GM12872 (cell line): Measurements from ENCODE around the gene LMX1B.

Source experiments
- CTCF ChIP-seq: IDR thresholded peaks from 3 replicates; pipeline ENCODE4 v1.5.1; 2011; ENCODE audit warnings: low read depth, mild to moderate bottlenecking, low read length, moderate library complexity; ENCODE audit not compliant: insufficient read depth

LMX1B gene

GRCh38 chr9:126723807-126724172, 110.1 kb downstream of the LMX1B start:
- no peak for TF ChIP-seq CTCF

DNA sequence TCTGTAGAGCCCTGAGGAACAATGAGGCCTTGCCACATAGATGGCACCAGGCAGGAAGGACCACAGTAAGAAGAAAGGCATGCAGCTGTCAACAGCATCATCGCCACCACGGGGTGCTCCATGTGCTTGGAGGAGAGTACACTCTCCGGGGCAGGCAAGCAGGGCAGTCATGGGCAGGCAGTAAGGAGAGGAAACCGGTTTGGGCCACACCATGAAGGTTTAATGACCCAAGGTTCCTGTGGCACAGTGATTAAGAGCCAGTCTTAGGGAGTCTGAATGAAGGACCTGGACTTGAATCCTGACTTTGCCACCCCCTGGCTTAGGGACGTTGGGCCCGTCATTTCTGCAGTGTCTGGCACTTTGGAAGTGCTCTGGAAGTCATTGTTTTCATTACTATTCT, 110.5 kb downstream of the LMX1B start:
- no peak for TF ChIP-seq CTCF

DNA sequence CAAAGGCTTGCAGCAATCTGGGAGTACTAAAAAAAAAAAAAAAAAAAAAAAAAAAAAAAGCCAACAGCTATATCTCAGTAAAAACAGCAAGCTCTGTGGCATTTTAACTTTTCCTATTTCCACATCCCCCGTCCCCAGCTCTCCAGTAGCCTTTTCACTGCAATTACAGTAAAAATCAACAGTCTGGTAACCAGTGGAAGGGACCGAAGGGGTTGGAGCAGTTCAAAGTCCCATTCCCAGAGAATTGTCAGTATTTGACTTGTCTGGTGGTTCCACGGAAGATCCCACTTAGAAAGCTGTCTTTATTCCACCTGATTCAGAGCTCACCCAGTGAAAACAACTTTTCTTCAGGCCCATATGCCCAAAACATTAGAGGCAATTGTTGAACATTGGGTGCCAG, 119.3 kb downstream of the LMX1B start:
- no peak for TF ChIP-seq CTCF

DNA sequence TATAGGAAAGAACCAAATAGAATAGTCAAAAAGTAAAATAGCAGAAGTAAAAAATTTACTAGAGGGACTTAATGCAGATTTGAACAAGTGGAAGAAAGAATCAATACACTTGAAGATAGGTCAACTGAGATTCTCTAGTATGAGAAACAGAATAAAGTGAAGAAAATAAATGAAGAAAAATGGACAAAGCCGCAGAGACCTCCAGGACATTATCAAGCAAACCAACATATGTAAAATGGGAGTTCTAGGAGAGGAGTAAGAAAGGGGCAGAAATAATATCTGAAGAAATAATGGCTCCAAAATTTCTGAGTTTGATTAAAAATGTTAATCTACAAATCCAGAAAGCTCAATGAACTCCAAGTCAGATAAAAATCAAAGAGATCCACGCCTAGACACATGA, 121.1 kb downstream of the LMX1B start:
- TF ChIP-seq CTCF: no peak

DNA sequence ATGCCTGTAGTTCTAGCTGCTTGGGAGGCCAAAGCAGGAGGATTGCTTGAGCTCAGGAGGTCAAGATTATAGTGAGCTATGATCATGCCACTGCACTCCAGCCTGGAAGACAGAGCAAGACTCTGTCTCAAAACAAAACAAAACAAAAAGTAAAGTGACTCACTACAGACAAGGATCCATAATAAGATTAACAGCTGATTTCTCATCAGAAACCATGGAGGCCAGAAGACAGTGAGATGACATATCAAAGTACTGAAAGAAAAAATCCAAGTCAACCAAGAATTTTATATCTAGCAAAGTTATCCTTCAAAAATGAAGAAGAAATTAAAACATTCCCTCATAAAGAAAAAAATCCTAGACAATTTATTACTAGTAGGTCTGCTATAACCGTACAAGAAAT, 121.8 kb downstream of the LMX1B start:
- no peak for TF ChIP-seq CTCF

DNA sequence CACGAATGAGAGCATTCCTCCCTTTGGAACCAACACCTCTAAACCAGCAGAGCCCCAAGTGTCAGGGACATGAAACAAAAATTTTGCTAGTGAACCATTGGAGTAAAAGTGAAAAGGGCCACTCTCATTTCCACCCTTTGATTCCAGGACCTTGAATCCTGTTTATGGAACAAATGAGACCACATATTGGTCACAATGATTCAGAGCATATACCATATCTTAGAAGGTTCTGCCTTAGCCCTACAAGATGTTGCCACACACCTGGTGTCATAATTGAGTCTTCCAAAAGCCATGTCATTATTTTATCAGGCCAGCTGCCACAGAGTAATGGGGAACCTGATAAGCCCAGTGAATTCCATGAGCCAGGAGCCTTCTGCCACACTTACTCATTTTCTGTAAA, 124.8 kb downstream of the LMX1B start:
- TF ChIP-seq CTCF: no peak

GRCh38 chr9:126743041-126743440, 129.3 kb downstream of the LMX1B start:
- TF ChIP-seq CTCF: no peak
